K562 (cell line): Measurements from ENCODE around the gene C10orf53. TPM values are rescaled to one million over a fixed set of nuclear protein-coding genes. Genes with fewer than 3 reads are reported as not detected.

Experiments used
- ATAC-seq: fragments of 200-7000 bp; cut with Tn5 transposase; 3 replicates; pipeline ENCODE4 v1.9.1; 2020; ENCODE audit warnings: moderate library complexity
- BruUV-seq: library from RNA; stranded (reverse); fragments of 400-500 nt; replicated peaks from 2 replicates; lab custom pipeline; 2021; lab: Mats Ljungman, UMichigan
- CTCF ChIA-PET: fragments of 300-600 bp; formaldehyde crosslinking; extraction: SDS; loops from one replicate; lab custom pipeline; 2021; ENCODE audit warnings: low intra/inter-chr PET ratio; lab: Yijun Ruan, JAX
- POLR2A ChIA-PET: fragments of 300-600, 350-650 bp; sonication (Branson Sonifier 250); formaldehyde crosslinking; extraction: SDS; loops from one replicate; lab custom pipeline; 2021; ENCODE audit warnings: antibody characterized with exemption, inconsistent platforms; lab: Yijun Ruan, JAX
- DNase-seq, 4 experiments: peaks; one replicate each; pipeline versions ENCODE4 v3.0.0 to v3.0.0-alpha.2; 2011 to 2018; ENCODE audit warnings: low spot score in 3 of 4, mixed read lengths in 3 of 4; ENCODE audit errors: extremely low read depth in 1 of 4
- FAIRE-seq: peaks from 2 replicates; lab custom pipeline; 2011; peaks lifted over from hg19 to GRCh38; lab: Jason Lieb, UNC
- H2AFZ ChIP-seq: 2 replicates; pipeline ENCODE4 v1.6.0; 2011; ENCODE audit warnings: low read depth, low read length, control low read depth, inconsistent platforms
- H3K27ac ChIP-seq: fragments of 200-600 bp; 3 replicates; pipeline ENCODE4 v1.8.0; 2011; ENCODE audit warnings: low read depth, mild to moderate bottlenecking, control low read depth, inconsistent platforms, low read length, moderate library complexity, mixed read lengths; ENCODE audit errors: extremely low read depth
- H3K27me3 ChIP-seq, 2 experiments: fragments of 300-600 bp in 1 of 2; 2 replicates in 1 of 2; 3 replicates in 1 of 2; pipeline versions ENCODE4 v1.6.0 to v1.8.0; 2011; ENCODE audit warnings: inconsistent platforms in 2 of 2, low read length in 2 of 2, mild to moderate bottlenecking in 1 of 2, mixed read lengths in 1 of 2, moderate library complexity in 1 of 2; ENCODE audit not compliant: control insufficient read depth in 2 of 2, insufficient read depth in 2 of 2
- H3K36me3 ChIP-seq: fragments of 300-600 bp; 3 replicates; pipeline ENCODE4 v1.8.0; 2011; ENCODE audit warnings: mild to moderate bottlenecking, low read length, inconsistent platforms; ENCODE audit not compliant: control insufficient read depth, insufficient read depth
- H3K4me1 ChIP-seq, 2 experiments: fragments of 200-600 bp in 1 of 2; replicated peaks in 1 of 2; 2 replicates in 1 of 2; 3 replicates in 1 of 2; pipeline versions ENCODE4 v1.5.1 to v1.8.0; 2011; ENCODE audit warnings: inconsistent platforms in 2 of 2, low read length in 2 of 2, mild to moderate bottlenecking in 1 of 2, mixed read lengths in 1 of 2, moderate library complexity in 1 of 2; ENCODE audit not compliant: control insufficient read depth in 2 of 2, insufficient read depth in 2 of 2
- H3K4me2 ChIP-seq: 2 replicates; pipeline ENCODE4 v1.6.1; 2011; ENCODE audit warnings: low read length, control low read depth, inconsistent platforms, mixed read lengths; ENCODE audit not compliant: insufficient read depth
- H3K4me3 ChIP-seq: fragments of 200-600 bp; sonication (generic), shearing (Covaris generic); 2 replicates; pipeline ENCODE4 v1.5.1; 2016; ENCODE audit warnings: control low read depth, inconsistent platforms
- H3K79me2 ChIP-seq: fragments of 200-600 bp; 3 replicates; pipeline ENCODE4 v1.8.0; 2011; ENCODE audit warnings: low read length, inconsistent platforms; ENCODE audit not compliant: control insufficient read depth, insufficient read depth
- H3K9ac ChIP-seq, 2 experiments: 2 replicates each; pipeline versions ENCODE4 v1.6.0 to v1.6.1; 2011; ENCODE audit warnings: low read depth in 2 of 2, low read length in 2 of 2, control low read depth in 1 of 2, inconsistent platforms in 1 of 2, mild to moderate bottlenecking in 1 of 2, mixed read lengths in 1 of 2; ENCODE audit not compliant: insufficient read depth in 1 of 2
- H3K9me1 ChIP-seq: one replicate; pipeline ENCODE4 v1.6.0; 2011; ENCODE audit warnings: inconsistent platforms, mild to moderate bottlenecking, low read length, moderate library complexity; ENCODE audit not compliant: control insufficient read depth, insufficient read depth
- H3K9me3 ChIP-seq: replicated peaks from 2 replicates; pipeline ENCODE4 v1.5.1; 2011; ENCODE audit warnings: low read depth, low read length, inconsistent platforms; ENCODE audit not compliant: control insufficient read depth, insufficient read depth
- H4K20me1 ChIP-seq: replicated peaks from 2 replicates; pipeline ENCODE4 v1.6.1; 2011; ENCODE audit warnings: low read length, inconsistent platforms, mixed read lengths; ENCODE audit not compliant: control insufficient read depth, insufficient read depth
- ARHGAP35 ChIP-seq: fragments of 450-650 bp; IDR thresholded peaks from 2 replicates; pipeline ENCODE4 v1.6.1; 2018; ENCODE audit not compliant: partially characterized antibody
- FOXJ2 ChIP-seq: fragments of 200-800 bp; sonication (Bioruptor generic); IDR thresholded peaks from 2 replicates; pipeline ENCODE4 v1.6.1; 2016; ENCODE audit warnings: missing genetic modification characterization, missing compliant biosample characterization
- HEY1 ChIP-seq: fragments of 250-450 bp; sonication (Bioruptor Pico); IDR thresholded peaks from 2 replicates; pipeline ENCODE4 v1.5.0; 2020; ENCODE audit warnings: mild to moderate bottlenecking, moderate library complexity, borderline replicate concordance
- RUNX1 ChIP-seq: sonication (generic); IDR thresholded peaks from 2 replicates; pipeline ENCODE4 v1.6.1; 2016; ENCODE audit warnings: antibody characterized with exemption, low read depth
- ZNF57 ChIP-seq: fragments of 450-650 bp; formaldehyde crosslinking; IDR thresholded peaks from 2 replicates; pipeline ENCODE4 v1.4.0; 2020; ENCODE audit warnings: mild to moderate bottlenecking, moderate library complexity
- WGBS: fragments of 100-300 bp; shearing (Covaris generic); methylation state at CpG from one replicate; pipeline ENCODE4 v1.1.6; 2016; ENCODE audit warnings: low coverage, mixed read lengths; ENCODE audit not compliant: insufficient coverage; ENCODE audit errors: missing lambda C conversion rate; 5-methylcytosine and 5-hydroxymethylcytosine counted together
- in situ Hi-C: fragments of 300-500 bp; cut with MboI; formaldehyde crosslinking; loops from 4 replicates; pipeline ENCODE4 v1.15.0; 2018; ENCODE audit warnings: inconsistent platforms, mixed read lengths
- intact Hi-C: fragments of 100-400 bp; cut with micrococcal nuclease; formaldehyde crosslinking; loops from 2 replicates; pipeline ENCODE4 v1.14.2; 2022
- polyA plus RNA-seq, 8 experiments: library from polyadenylated mRNA; depleted of rRNA in 4 of 8; stranded (reverse) in 5 of 8; unstranded in 3 of 8; fragments of >200 nt; fragmentation: Nextera tagmentation in 2 of 8; fragmentation: Illumina TruSeq in 1 of 8; extraction: Ambion mirVana in 2 of 8; extraction: Trizol in 1 of 8; gene quantifications; 2 replicates each; pipeline versions ENCODE4 v1.2.1 to v1.2.3, GENCODE V29; 2011 to 2014; ENCODE audit warnings: inconsistent platforms in 1 of 8, missing spikeins in 1 of 8
- total RNA-seq, 7 experiments: library from RNA; depleted of rRNA in 6 of 7; stranded (reverse); fragments of >200 nt in 6 of 7; fragmentation: Illumina TruSeq in 2 of 7; extraction: Trizol in 2 of 7; gene quantifications; 2 replicates each; pipeline versions ENCODE4 v1.2.1 to v1.2.3, GENCODE V29; 2011 to 2021; ENCODE audit warnings: low replicate concordance in 1 of 7
- TF ChIP-seq, protein P1 (sequence below): fragments of 450-650 bp; IDR thresholded peaks from 2 replicates; pipeline ENCODE4 v1.6.1; 2016; ENCODE audit warnings: missing biosample characterization, missing genetic modification characterization
- TF ChIP-seq, protein P2 (sequence below): fragments of 250-450 bp; sonication (Bioruptor Pico); IDR thresholded peaks from 2 replicates; pipeline ENCODE4 v1.5.0; 2021

Gene C10orf53
- total and polyA plus RNA-seq, 9 of the 15 experiments (the other 6 are each of a cell fraction or from before 2014, with no cell fraction given) = not detected

DNA sequence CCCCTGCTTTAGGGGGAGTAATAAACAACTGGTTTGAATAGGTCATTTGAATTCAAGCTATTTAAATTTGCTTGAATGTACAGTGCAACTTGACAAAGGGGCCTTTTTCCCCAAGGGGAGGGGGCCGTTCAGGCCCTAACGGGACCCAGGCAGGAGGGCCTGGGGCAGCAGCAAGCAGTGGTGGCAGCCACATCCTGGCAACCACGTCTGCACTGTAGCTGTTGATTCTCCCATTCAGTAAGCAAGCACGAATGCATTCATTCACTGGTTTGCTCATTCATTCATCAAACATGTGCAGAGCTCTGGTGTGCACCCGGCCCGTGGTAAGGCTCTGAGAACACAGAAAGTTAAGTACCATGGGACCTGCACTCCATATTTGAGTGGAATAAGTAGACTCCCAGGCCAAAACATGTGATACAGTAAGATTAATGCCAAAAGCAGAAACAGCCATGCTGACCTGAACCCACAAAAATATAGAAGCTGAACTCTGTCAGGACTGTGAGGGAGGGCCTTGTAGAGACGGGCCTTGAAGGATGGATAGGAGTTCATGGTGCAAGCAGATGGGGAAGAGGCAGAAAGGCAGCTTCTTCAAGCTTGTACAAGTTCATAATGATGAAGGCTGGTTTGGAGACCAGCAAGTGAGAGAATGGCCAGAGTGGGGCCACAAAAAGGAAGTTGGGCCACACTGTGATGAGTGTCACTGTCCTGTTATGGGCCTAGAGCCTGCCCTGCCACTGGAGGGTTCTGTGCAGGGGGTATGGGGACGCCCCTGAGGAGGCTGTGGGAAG is 29.3 kb upstream of the C10orf53 start (continued):
- no peak for TF ChIP-seq HEY1 (CRISPR knock-in tag)
- TF ChIP-seq, protein P1, sequence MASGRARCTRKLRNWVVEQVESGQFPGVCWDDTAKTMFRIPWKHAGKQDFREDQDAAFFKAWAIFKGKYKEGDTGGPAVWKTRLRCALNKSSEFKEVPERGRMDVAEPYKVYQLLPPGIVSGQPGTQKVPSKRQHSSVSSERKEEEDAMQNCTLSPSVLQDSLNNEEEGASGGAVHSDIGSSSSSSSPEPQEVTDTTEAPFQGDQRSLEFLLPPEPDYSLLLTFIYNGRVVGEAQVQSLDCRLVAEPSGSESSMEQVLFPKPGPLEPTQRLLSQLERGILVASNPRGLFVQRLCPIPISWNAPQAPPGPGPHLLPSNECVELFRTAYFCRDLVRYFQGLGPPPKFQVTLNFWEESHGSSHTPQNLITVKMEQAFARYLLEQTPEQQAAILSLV (tag) = no peak
- TF ChIP-seq, protein P2, sequence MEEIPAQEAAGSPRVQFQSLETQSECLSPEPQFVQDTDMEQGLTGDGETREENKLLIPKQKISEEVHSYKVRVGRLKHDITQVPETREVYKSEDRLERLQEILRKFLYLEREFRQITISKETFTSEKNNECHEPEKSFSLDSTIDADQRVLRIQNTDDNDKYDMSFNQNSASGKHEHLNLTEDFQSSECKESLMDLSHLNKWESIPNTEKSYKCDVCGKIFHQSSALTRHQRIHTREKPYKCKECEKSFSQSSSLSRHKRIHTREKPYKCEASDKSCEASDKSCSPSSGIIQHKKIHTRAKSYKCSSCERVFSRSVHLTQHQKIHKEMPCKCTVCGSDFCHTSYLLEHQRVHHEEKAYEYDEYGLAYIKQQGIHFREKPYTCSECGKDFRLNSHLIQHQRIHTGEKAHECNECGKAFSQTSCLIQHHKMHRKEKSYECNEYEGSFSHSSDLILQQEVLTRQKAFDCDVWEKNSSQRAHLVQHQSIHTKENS = no peak
- no peak for TF ChIP-seq ZNF57 (CRISPR knock-in tag)
- TF ChIP-seq, all 486 proteins: peak for 0

GRCh38 chr10:49650724-49651034 is 28.8 kb upstream of the C10orf53 start:
- BruUV-seq = no TSS peak
- in situ Hi-C loops (no loop called here), intact Hi-C loops (no loop called here)
- Histone ChIP-seq H3K36me3 (no peaks in the 10 kb centered on the region), H4K20me1 (peaks cover 14% of the 10 kb centered on the region), H3K9me3 (no peaks in the 10 kb centered on the region), H3K4me1 (peaks cover 0 to 7% of the 10 kb centered on the region in 2 experiments; a peak in 1 of 5 replicates), H3K27ac (no peak overlapping the region), H3K79me2 (no peaks in the 10 kb centered on the region), H3K9ac (no peak overlapping the region), H2AFZ (no peak overlapping the region), H3K9me1 (no peaks in the 10 kb centered on the region), H3K4me3 (no peak overlapping the region), H3K27me3 (peaks cover 34 to 80% of the 10 kb centered on the region in 2 experiments; a peak in 4 of 5 replicates), H3K4me2 (no peak overlapping the region)
- DNase-seq (no peak), FAIRE-seq (no peak), ATAC-seq (no peak)
- CTCF ChIA-PET = no interaction called here
- TF ChIP-seq RUNX1 (no peak), ARHGAP35 (no peak), FOXJ2 (tag) (no peak)
- POLR2A ChIA-PET = interaction anchor here (0.6 kb wide), 1 partner anchor 978 kb away, joined by 3 read pairs; no protein-coding TSS in a partner anchor
- 0% methylated on average over 1 of the region's 1 CpG for WGBS
